GM12801 (cell line): Measurements from ENCODE around the gene HMCES.

Experiments used
- TF ChIP-seq, protein P1 (sequence below): IDR thresholded peaks from one replicate; pipeline ENCODE4 v1.5.1; 2011; ENCODE audit warnings: control low read depth; ENCODE audit not compliant: insufficient read length; ENCODE audit errors: extremely low read depth

HMCES gene

DNA sequence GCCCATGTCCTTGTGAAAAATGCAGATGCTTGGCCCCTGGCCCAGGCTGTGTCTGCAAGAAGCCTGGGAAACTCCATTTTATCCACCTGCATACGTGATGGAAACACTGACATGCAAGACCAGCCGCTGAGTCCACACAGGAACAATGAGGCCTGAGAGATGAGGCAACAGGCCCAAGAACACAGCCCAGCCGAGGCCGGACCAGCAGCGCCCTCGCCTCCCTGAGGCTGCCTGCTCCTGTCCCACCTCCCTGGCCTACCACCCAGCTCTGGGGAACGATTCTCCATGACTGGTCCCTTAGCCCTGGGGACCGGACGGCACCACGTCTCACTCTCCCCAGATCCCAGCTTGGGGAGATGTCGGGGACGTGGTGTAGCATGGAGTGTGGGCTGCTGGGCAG lies 47.5 kb downstream of the HMCES start:
- TF ChIP-seq, protein P1, sequence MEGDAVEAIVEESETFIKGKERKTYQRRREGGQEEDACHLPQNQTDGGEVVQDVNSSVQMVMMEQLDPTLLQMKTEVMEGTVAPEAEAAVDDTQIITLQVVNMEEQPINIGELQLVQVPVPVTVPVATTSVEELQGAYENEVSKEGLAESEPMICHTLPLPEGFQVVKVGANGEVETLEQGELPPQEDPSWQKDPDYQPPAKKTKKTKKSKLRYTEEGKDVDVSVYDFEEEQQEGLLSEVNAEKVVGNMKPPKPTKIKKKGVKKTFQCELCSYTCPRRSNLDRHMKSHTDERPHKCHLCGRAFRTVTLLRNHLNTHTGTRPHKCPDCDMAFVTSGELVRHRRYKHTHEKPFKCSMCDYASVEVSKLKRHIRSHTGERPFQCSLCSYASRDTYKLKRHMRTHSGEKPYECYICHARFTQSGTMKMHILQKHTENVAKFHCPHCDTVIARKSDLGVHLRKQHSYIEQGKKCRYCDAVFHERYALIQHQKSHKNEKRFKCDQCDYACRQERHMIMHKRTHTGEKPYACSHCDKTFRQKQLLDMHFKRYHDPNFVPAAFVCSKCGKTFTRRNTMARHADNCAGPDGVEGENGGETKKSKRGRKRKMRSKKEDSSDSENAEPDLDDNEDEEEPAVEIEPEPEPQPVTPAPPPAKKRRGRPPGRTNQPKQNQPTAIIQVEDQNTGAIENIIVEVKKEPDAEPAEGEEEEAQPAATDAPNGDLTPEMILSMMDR, result no peak

DNA sequence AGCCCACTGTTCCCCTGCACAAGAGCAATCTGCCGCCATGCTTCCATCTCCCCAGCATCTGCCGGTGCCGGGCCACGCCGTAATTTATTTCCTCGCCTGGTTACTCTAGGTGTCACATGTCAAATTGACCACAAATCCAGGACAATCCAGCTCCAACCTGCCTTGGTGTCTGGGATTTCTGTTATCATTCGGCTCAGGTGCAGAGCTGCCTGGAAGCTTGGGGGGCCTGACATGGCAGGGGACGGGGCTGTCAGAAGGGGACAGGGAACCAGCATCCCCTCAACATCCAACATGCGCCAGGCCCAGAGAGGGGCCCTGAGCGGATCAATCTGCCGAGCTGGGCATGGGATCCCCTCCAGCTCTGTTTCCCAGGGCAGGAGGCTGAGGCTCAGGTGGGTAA lies 47.9 kb downstream of the HMCES start:
- TF ChIP-seq, protein P1, result no peak

DNA sequence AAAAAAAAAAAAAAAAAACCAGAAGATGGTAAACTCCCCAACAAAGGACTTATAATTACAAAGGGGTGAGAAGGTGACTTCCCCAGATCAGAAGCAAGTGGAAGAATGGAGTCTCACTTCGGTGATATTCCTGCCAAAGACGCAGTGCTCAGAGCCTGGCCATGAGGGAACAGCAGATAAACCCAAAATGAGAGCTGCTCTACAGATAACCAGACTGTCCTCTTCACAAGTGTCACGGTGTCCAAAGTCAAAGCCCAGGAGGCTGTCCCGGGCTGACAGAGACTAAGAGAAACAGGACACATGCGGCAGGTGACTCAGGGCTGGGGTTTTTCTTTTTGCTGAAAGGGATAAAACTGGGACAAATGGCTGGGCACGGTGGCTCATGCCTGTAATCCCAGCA lies 48.8 kb downstream of the HMCES start:
- TF ChIP-seq, protein P1, result no peak

DNA sequence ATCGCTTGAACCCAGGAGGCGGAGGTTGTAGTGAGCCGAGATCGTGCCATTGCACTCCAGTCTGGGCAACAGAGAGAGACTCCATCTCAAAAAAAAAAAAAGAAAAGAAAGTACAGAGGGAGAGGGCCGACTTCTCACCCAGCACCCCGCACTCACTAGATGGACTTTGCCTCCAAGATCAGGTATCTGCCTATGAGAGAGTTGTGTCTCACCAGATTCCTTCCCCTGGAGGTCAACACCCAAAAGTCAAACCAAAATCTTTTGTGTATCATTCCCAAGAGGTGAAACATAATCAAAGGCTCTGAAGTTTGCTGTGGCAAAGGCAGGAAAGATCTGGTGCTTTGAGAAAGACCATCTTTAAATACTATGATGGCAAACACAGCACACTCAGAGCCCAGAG lies 51.2 kb downstream of the HMCES start:
- TF ChIP-seq, protein P1, result no peak

DNA sequence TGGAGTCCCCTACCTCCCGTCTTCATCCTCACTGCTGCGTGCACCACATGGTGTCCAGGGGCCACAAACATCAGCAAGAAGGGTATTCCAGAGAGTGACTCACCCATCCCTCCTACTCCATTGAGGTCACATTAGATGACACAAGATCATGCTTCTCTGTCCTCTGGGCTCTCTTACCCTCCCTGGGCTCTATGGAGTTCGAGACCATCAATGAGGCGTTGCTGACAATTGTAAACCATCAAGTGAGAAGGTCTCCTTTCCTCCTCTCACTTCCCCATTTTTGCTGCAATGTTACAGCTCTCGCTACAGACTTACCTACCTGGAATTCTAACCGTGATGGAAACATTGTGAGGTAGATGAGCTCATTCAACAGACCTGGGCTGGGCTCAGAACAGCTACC lies 51.7 kb downstream of the HMCES start:
- TF ChIP-seq, protein P1, result no peak

DNA sequence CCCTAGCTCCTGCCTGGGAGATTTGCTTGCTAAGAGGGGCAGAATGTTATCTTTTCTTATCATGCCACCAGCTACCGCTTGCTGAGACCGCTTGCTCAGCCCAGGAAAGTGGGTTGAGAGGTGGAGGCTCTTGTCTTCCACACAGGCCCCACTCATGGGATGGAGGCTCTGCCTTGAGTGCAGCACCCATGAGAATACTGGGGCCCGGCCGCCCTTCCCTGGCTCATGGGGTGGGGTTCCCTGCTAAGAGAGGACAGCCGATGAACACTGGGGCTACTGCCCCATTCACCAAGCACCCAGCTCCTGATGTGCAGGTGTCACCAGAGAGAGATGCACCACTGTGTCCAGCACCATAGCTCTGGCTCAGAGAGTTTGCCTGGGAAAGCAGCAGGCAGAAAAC lies 55.2 kb downstream of the HMCES start:
- TF ChIP-seq, protein P1, result no peak

GRCh38 chr3:129336093-129336706 lies 57.5 kb downstream of the HMCES start:
- TF ChIP-seq, protein P1, result no peak
